Astrocyte (in vitro differentiated cells and primary cell): ENCODE data around the gene MUC13. TPM values are rescaled to one million over a fixed set of nuclear protein-coding genes. Genes with fewer than 3 reads are reported as not detected.

Experiments
- DNase-seq: peaks from one replicate; pipeline ENCODE4 v3.0.0-alpha.2; 2010; ENCODE audit warnings: low read depth
- FAIRE-seq: peaks from 2 replicates; lab custom pipeline; 2011; peaks lifted over from hg19 to GRCh38; lab: Jason Lieb, UNC
- H2AFZ ChIP-seq: 2 replicates; pipeline ENCODE4 v1.6.0; 2012; ENCODE audit warnings: low read depth, low read length, inconsistent platforms
- H3K27ac ChIP-seq: 2 replicates; pipeline ENCODE4 v1.5.1; 2011; ENCODE audit warnings: low read depth, low read length, inconsistent platforms
- H3K27me3 ChIP-seq: 2 replicates; pipeline ENCODE4 v1.6.0; 2011; ENCODE audit warnings: low read length, inconsistent platforms; ENCODE audit not compliant: insufficient read depth
- H3K36me3 ChIP-seq: 2 replicates; pipeline ENCODE4 v1.5.1; 2011; ENCODE audit warnings: low read length, inconsistent platforms; ENCODE audit not compliant: insufficient read depth
- H3K4me1 ChIP-seq: 2 replicates; pipeline ENCODE4 v1.5.1; 2011; ENCODE audit warnings: low read length, inconsistent platforms; ENCODE audit not compliant: insufficient read depth
- H3K4me2 ChIP-seq: 2 replicates; pipeline ENCODE4 v1.6.0; 2012; ENCODE audit warnings: low read length, inconsistent platforms
- H3K4me3 ChIP-seq: 2 replicates; pipeline ENCODE4 v1.5.1; 2011; ENCODE audit warnings: low read depth, mild to moderate bottlenecking, low read length, inconsistent platforms; ENCODE audit not compliant: insufficient read depth
- H3K79me2 ChIP-seq: 2 replicates; pipeline ENCODE4 v1.6.0; 2012; ENCODE audit warnings: mild to moderate bottlenecking, low read length, inconsistent platforms; ENCODE audit not compliant: insufficient read depth
- H3K9ac ChIP-seq: 2 replicates; pipeline ENCODE4 v1.6.0; 2012; ENCODE audit warnings: mild to moderate bottlenecking, low read length, inconsistent platforms
- H3K9me3 ChIP-seq: 2 replicates; pipeline ENCODE4 v1.5.1; 2012; ENCODE audit warnings: low read depth, mild to moderate bottlenecking, low read length, inconsistent platforms; ENCODE audit not compliant: insufficient read depth
- H4K20me1 ChIP-seq: 2 replicates; pipeline ENCODE4 v1.6.0; 2012; ENCODE audit warnings: low read length, inconsistent platforms; ENCODE audit not compliant: insufficient read depth
- H3K27ac Mint-ChIP-seq: one replicate; pipeline ENCODE4 v1.8.0; 2021; ENCODE audit warnings: mild to moderate bottlenecking, mixed read lengths; ENCODE audit not compliant: unreplicated experiment
- H3K27me3 Mint-ChIP-seq: one replicate; pipeline ENCODE4 v1.8.0; 2021; ENCODE audit warnings: low read depth, mixed read lengths; ENCODE audit not compliant: unreplicated experiment
- H3K36me3 Mint-ChIP-seq: one replicate; pipeline ENCODE4 v1.8.0; 2021; ENCODE audit warnings: low read depth, mixed read lengths; ENCODE audit not compliant: unreplicated experiment
- H3K4me1 Mint-ChIP-seq: one replicate; pipeline ENCODE4 v1.8.0; 2021; ENCODE audit warnings: low read depth, mixed read lengths; ENCODE audit not compliant: unreplicated experiment
- H3K4me3 Mint-ChIP-seq: one replicate; pipeline ENCODE4 v1.8.0; 2021; ENCODE audit warnings: mild to moderate bottlenecking, moderate library complexity, mixed read lengths; ENCODE audit not compliant: unreplicated experiment
- H3K9me3 Mint-ChIP-seq: one replicate; pipeline ENCODE4 v1.8.0; 2021; ENCODE audit warnings: mild to moderate bottlenecking, mixed read lengths; ENCODE audit not compliant: unreplicated experiment
- CTCF ChIP-seq: IDR thresholded peaks from 2 replicates; pipeline ENCODE4 v1.5.1; 2011; ENCODE audit warnings: low read depth, mild to moderate bottlenecking, inconsistent platforms, low read length, moderate library complexity; ENCODE audit not compliant: insufficient read depth
- EZH2 ChIP-seq: IDR thresholded peaks from 2 replicates; pipeline ENCODE4 v1.6.1; 2012; ENCODE audit warnings: mild to moderate bottlenecking, low read length, inconsistent platforms; ENCODE audit not compliant: insufficient read depth
- total RNA-seq: library from RNA; stranded (reverse); gene quantifications from 2 replicates; pipeline ENCODE4 v1.2.1, GENCODE V29; 2021

MUC13 gene
- total RNA-seq, 1 donor from 2014 or later = not detected

- peaks cover 8% of the 10 kb centered on the region for H3K4me1 ChIP-seq
- no peaks in the 10 kb centered on the region for H3K36me3 ChIP-seq
- H3K4me3 Mint-ChIP-seq = no peak overlapping the region
- no peaks in the 10 kb centered on the region for H4K20me1 ChIP-seq
- no peaks in the 10 kb centered on the region for H3K27me3 ChIP-seq
- TF ChIP-seq EZH2 (no peak), CTCF (no peak)
- H3K36me3 Mint-ChIP-seq = no peaks in the 10 kb centered on the region
- no peaks in the 10 kb centered on the region for H3K27me3 Mint-ChIP-seq
- FAIRE-seq (no peak), DNase-seq (no peak)
- H3K4me2 ChIP-seq = no peak overlapping the region
- H3K9me3 Mint-ChIP-seq = no peaks in the 10 kb centered on the region
- no peak overlapping the region for H2AFZ ChIP-seq
- H3K9ac ChIP-seq = no peak overlapping the region
- no peak overlapping the region for H3K27ac ChIP-seq
- H3K79me2 ChIP-seq = peaks cover 9% of the 10 kb centered on the region
- peaks cover 9% of the 10 kb centered on the region for H3K4me1 Mint-ChIP-seq
- H3K9me3 ChIP-seq = no peaks in the 10 kb centered on the region
- H3K27ac Mint-ChIP-seq = no peak overlapping the region
- H3K4me3 ChIP-seq = no peak overlapping the region
These were observed 43.9 kb downstream of the MUC13 start for GRCh38 chr3:124890573-124891190.

GRCh38 chr3:124888482-124889441, 45.8 kb downstream of the MUC13 start:
- H4K20me1 ChIP-seq = no peaks in the 10 kb centered on the region
- H3K9me3 ChIP-seq = no peaks in the 10 kb centered on the region
- no peak overlapping the region for H2AFZ ChIP-seq
- no peaks in the 10 kb centered on the region for H3K9me3 Mint-ChIP-seq
- H3K27me3 Mint-ChIP-seq = no peaks in the 10 kb centered on the region
- H3K36me3 Mint-ChIP-seq = no peaks in the 10 kb centered on the region
- peak overlapping the region; percentile 73 for H3K27ac Mint-ChIP-seq
- TF ChIP-seq CTCF = no peak
- TF ChIP-seq EZH2 = no peak
- H3K27me3 ChIP-seq = no peaks in the 10 kb centered on the region
- no peak overlapping the region for H3K27ac ChIP-seq
- H3K4me3 ChIP-seq = no peak overlapping the region
- no peak overlapping the region for H3K4me2 ChIP-seq
- FAIRE-seq = no peak
- peak overlapping the region; percentile 76 for H3K4me3 Mint-ChIP-seq
- DNase-seq = no peak
- H3K4me1 ChIP-seq = peaks cover 27% of the 10 kb centered on the region
- H3K79me2 ChIP-seq = peaks cover 29% of the 10 kb centered on the region
- H3K4me1 Mint-ChIP-seq = peaks cover 16% of the 10 kb centered on the region
- no peak overlapping the region for H3K9ac ChIP-seq
- no peaks in the 10 kb centered on the region for H3K36me3 ChIP-seq
